ENCODE results near the gene DPYD.

The DPYD gene

DNA sequence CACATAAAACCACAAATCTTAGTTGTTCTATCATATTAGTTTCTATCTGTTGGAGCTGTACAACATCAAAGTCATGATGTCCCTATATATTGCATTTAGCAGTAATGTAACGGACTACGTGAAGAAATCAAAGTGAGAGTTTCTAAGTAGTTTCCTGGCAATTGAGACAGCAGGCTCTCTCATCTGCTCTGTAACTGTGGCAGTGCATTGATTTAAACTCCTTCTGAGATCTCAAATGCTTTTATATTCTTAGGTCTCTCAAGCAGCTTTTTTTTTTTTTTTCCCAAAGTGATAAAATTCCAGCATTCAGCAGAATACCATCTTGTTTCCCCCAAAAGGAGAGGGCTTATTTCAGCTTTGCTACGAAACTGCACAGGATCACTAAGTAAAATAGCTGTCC, 719.2 kb downstream of the DPYD start:
- no peaks in the 10 kb centered on the region for H3F3A ChIP-seq (ENCODE audit: low read depth)
- H4K20me1 ChIP-seq (ENCODE audit: insufficient read depth, low read length, poor library complexity, severe bottlenecking), result no peaks in the 10 kb centered on the region
- H3K27me3 ChIP-seq (ENCODE audit: insufficient read depth, low read length, poor library complexity, severe bottlenecking), result no peaks in the 10 kb centered on the region
- TF ChIP-seq EZH2phosphoT487 (IDR thresholded peaks at IDR 0.05; ENCODE audit: borderline replicate concordance) (no peak), CTCF (conservative IDR thresholded peaks at IDR 0.05; ENCODE audit: low read length) (no peak)
- H3K9me3 ChIP-seq (ENCODE audit: insufficient read depth, low read depth, low read length), result no peaks in the 10 kb centered on the region
- no peaks in the 10 kb centered on the region for H3K36me3 ChIP-seq (ENCODE audit: insufficient read depth, low read length)
- H3K79me2 ChIP-seq (ENCODE audit: insufficient read depth, low read length), result no peaks in the 10 kb centered on the region
- H3K9me2 ChIP-seq (replicated peaks; ENCODE audit: low read depth, low read length), result no peaks in the 10 kb centered on the region
- H3K9ac ChIP-seq (ENCODE audit: low read depth, low read length, poor library complexity, severe bottlenecking), result no peak overlapping the region
- no peak overlapping the region for H3K4me2 ChIP-seq (ENCODE audit: low read depth, low read length, poor library complexity, severe bottlenecking)
- H2AFZ ChIP-seq (ENCODE audit: low read length), result no peak overlapping the region
- no peak overlapping the region for H3K4me3 ChIP-seq (ENCODE audit: low read length, poor library complexity, severe bottlenecking)
- no peaks in the 10 kb centered on the region for H3K4me1 ChIP-seq (ENCODE audit: insufficient read depth, low read length, poor library complexity, severe bottlenecking)

GRCh38 chr1:97200595-97200994, 720.2 kb downstream of the DPYD start:
- no peaks in the 10 kb centered on the region for H3K27me3 ChIP-seq (ENCODE audit: insufficient read depth, low read length, poor library complexity, severe bottlenecking)
- H3K4me1 ChIP-seq (ENCODE audit: insufficient read depth, low read length, poor library complexity, severe bottlenecking), result no peaks in the 10 kb centered on the region
- H4K20me1 ChIP-seq (ENCODE audit: insufficient read depth, low read length, poor library complexity, severe bottlenecking), result no peaks in the 10 kb centered on the region
- H3K9me3 ChIP-seq (ENCODE audit: insufficient read depth, low read depth, low read length), result no peaks in the 10 kb centered on the region
- no peak overlapping the region for H3K4me2 ChIP-seq (ENCODE audit: low read depth, low read length, poor library complexity, severe bottlenecking)
- H2AFZ ChIP-seq (ENCODE audit: low read length), result no peak overlapping the region
- no peaks in the 10 kb centered on the region for H3F3A ChIP-seq (ENCODE audit: low read depth)
- H3K36me3 ChIP-seq (ENCODE audit: insufficient read depth, low read length), result no peaks in the 10 kb centered on the region
- TF ChIP-seq EZH2phosphoT487 (IDR thresholded peaks at IDR 0.05; ENCODE audit: borderline replicate concordance) (no peak), CTCF (conservative IDR thresholded peaks at IDR 0.05; ENCODE audit: low read length) (no peak)
- H3K4me3 ChIP-seq (ENCODE audit: low read length, poor library complexity, severe bottlenecking), result no peak overlapping the region
- no peaks in the 10 kb centered on the region for H3K9me2 ChIP-seq (replicated peaks; ENCODE audit: low read depth, low read length)
- H3K79me2 ChIP-seq (ENCODE audit: insufficient read depth, low read length), result no peaks in the 10 kb centered on the region
- H3K9ac ChIP-seq (ENCODE audit: low read depth, low read length, poor library complexity, severe bottlenecking), result no peak overlapping the region

- TF ChIP-seq CTCF (conservative IDR thresholded peaks at IDR 0.05; ENCODE audit: low read length) (no peak), EZH2phosphoT487 (IDR thresholded peaks at IDR 0.05; ENCODE audit: borderline replicate concordance) (no peak)
- Histone ChIP-seq H4K20me1 (ENCODE audit: insufficient read depth, low read length, poor library complexity, severe bottlenecking) (no peaks in the 10 kb centered on the region), H3K4me1 (ENCODE audit: insufficient read depth, low read length, poor library complexity, severe bottlenecking) (no peaks in the 10 kb centered on the region)
These were observed 723.9 kb downstream of the DPYD start for GRCh38 chr1:97196825-97197516.

More at GRCh38 chr1:97196825-97197516, 723.9 kb downstream of the DPYD start:
- Histone ChIP-seq H3K9me2 (replicated peaks; ENCODE audit: low read depth, low read length) (no peaks in the 10 kb centered on the region), H3K9ac (ENCODE audit: low read depth, low read length, poor library complexity, severe bottlenecking) (no peak overlapping the region), H3K27me3 (ENCODE audit: insufficient read depth, low read length, poor library complexity, severe bottlenecking) (no peaks in the 10 kb centered on the region), H3F3A (ENCODE audit: low read depth) (no peaks in the 10 kb centered on the region), H3K4me3 (ENCODE audit: low read length, poor library complexity, severe bottlenecking) (no peak overlapping the region), H2AFZ (ENCODE audit: low read length) (no peak overlapping the region), H3K36me3 (ENCODE audit: insufficient read depth, low read length) (peaks cover 6% of the 10 kb centered on the region; the same call in 1 of the 2 replicates), H3K79me2 (ENCODE audit: insufficient read depth, low read length) (no peaks in the 10 kb centered on the region), H3K4me2 (ENCODE audit: low read depth, low read length, poor library complexity, severe bottlenecking) (no peak overlapping the region), H3K9me3 (ENCODE audit: insufficient read depth, low read depth, low read length) (no peaks in the 10 kb centered on the region)

Data from Loucy (cell line).